PC-3 (cell line): ENCODE results near the gene TUBA4B.

Experiments used
- EZH2phosphoT487 ChIP-seq: fragments of 300-600 bp; sonication (generic); IDR thresholded peaks from 2 replicates; pipeline ENCODE4 v1.6.1; 2018; ENCODE audit warnings: mild to moderate bottlenecking, antibody characterized with exemption, low read length, borderline replicate concordance
- TF ChIP-seq, protein P1 (sequence below): fragments of 300-600 bp; sonication (generic); conservative IDR thresholded peaks from 2 replicates; pipeline ENCODE4 v1.5.1; 2017; ENCODE audit warnings: antibody characterized with exemption, low read depth, mild to moderate bottlenecking, low read length

DNA sequence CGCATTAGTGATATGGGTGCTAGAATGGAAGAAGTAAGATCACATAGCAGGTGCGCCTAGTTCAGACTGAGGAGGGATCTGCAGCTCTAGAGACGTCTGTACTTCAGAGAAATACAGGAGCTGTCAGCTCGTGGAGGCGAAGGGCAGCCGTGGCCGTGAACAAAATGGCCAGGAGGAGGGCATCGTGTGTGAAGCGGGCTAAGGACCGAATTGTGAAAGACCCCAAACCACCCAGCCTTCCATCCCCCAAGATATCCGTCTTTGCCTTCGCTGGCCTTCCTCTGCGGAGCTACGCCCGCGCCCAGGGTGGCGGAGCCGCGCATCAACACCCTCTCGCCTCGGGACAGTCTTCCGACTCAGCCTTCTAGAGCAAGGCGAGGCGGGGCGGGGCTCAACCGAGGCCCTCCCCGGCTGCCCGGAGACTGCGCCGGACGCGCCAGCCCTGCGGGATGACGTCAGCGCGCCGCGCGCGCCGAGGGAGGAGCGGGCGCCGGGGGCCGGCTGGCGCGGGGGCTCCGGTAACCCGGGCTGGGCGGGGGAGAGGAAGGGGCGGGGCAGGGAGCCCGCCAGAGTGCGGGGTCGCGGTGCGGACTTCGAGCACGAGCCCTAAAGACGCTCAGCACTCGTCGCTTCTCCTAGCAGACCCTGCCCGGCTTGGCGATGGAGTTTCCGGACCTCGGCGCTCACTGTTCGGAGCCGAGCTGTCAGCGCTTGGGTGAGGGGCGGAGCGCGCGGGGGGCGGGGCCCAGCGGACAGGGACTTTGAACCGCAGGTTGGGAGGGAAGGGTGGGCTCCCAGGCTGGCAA, 46.5 kb upstream of the TUBA4B start, which contains the start of gene ZFAND2B:
- TF ChIP-seq, protein P1, sequence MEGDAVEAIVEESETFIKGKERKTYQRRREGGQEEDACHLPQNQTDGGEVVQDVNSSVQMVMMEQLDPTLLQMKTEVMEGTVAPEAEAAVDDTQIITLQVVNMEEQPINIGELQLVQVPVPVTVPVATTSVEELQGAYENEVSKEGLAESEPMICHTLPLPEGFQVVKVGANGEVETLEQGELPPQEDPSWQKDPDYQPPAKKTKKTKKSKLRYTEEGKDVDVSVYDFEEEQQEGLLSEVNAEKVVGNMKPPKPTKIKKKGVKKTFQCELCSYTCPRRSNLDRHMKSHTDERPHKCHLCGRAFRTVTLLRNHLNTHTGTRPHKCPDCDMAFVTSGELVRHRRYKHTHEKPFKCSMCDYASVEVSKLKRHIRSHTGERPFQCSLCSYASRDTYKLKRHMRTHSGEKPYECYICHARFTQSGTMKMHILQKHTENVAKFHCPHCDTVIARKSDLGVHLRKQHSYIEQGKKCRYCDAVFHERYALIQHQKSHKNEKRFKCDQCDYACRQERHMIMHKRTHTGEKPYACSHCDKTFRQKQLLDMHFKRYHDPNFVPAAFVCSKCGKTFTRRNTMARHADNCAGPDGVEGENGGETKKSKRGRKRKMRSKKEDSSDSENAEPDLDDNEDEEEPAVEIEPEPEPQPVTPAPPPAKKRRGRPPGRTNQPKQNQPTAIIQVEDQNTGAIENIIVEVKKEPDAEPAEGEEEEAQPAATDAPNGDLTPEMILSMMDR = no peak
- no peak for TF ChIP-seq EZH2phosphoT487
